ENCODE data around the gene PSMC2.
"Not testable (repeated sequence)": the region's sequence is repeated elsewhere in the genome, so short reads cannot be mapped to it uniquely, and the experiment has no call there.

The PSMC2 gene

DNA sequence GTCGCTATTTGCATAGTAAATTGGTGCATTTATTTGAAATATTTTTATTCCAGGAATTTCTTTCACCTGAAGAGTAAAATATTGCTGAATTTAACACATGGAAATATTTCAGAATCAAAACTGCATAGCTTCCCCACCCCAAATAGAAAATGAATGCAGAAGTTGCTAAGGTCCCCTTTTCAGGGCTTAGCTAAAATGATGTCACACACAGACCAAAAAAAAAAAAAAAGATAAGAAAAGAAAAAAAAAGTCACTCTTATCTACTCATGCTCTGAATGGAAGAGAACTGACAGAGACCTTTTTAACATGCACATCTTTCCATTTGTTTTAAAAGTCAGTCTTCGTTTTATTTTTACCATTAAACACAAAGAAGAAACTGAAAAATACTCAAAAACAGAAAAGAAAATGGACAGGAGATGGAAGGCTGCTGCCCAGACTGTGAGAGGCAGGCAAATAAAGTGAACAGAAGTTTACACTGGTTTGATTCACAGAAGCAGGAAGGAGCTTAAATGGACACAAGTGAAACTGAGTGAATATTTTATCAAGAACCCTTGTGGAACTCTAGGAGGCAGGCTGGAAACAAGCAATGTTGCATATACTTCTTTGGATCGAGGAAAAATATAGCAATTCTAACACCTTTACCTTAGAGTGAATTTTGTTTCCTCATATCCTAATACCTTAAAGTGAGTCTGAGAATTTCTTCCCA lies 32.0 kb downstream of the PSMC2 start:
- DNase-seq (ENCODE audit: low read depth, low spot score), result no peak

DNA sequence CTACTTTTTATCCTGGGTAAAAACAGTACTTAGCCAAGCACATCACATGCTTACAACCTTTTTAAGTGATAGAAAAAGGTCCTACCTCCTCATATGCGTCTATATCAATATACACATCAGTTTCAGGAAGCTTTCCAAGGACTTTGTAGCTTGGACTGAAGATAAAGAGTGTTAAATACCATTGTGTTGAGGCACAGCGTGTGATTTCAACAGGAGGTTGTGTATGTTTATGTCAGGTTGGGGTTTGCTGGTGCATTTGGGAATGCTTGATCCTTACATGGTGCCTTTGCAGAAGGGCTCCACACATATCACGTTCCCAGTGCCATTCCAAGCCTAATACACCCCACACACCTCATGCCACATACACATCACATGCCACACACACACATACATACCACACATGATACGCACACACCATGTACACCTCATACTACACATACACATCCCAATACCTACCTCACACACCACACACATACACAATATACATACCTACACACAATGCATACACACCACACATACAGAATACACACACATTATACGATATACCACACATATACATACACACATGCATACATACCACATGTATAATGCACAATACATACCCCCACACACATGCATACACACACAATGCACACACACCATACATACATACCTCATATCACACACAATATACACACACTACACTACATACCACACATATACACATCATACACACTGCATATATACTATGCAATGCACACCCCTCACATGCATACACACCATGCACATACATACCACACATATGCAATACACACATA lies 33.1 kb downstream of the PSMC2 start:
- no peak for DNase-seq (ENCODE audit: low read depth, low spot score)

DNA sequence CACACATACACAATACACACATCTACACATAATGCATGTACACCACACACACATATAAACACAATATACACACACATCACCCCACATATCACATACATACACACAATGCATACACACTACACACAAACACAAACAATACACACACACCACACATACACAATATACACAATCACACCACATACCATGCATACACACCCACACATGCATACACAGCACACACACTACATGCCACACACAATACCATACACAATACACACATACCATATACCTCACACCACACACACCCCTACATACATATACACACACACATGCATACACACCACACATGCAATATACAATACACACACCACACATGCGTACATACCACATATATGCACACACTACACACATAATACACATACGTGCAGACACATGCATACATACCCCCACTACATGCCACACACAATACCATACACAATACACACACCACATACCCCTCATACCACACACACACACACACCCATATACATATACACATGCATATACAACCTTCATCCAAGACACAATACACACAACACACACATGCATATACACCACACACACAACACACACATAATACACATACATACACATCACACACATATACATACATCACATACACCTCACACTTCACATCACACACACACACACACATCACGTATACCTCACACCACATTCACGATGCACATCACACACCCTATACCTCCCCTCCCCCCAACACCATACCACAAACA lies 34.0 kb downstream of the PSMC2 start:
- DNase-seq (ENCODE audit: low read depth, low spot score), result no peak

DNA sequence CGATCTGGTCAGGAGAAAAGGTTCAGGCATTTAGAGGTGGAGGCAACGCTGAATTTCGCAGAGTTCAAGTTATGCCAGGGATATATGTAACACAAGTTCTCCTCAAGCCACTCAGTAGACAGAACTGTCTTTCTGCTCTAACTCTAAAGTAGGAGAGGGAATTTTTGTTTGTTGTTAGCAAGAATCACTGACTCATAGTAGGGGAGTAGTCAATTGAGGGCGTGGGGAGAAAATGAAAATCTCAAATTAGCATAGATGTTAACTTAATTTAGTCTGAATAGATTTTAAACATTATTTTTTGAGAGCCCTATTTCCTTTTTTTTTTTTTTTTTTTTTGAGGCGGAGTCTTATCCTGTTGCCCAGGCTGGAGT lies 34.6 kb downstream of the PSMC2 start:
- DNase-seq (ENCODE audit: low read depth, low spot score), result no peak

DNA sequence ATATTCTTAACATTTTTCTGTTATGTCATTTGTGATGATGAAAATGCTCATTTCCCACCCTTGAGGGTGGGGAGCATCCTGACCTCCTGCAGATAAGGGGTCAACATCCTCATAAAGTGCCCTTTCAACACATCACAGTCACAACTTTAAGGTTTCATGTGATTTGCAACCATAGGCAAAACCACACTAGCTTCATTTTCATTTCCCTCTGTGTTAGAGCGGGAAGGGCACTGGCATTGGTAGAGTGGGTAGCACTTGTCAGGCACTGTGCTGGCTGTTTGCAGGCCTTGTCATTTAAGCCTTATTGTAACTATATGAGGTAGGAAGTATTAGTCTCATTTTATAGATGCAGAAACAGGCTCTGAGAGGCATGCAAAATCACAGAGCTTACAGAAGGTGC lies 39.8 kb downstream of the PSMC2 start:
- DNase-seq (ENCODE audit: low read depth, low spot score), result no peak

DNA sequence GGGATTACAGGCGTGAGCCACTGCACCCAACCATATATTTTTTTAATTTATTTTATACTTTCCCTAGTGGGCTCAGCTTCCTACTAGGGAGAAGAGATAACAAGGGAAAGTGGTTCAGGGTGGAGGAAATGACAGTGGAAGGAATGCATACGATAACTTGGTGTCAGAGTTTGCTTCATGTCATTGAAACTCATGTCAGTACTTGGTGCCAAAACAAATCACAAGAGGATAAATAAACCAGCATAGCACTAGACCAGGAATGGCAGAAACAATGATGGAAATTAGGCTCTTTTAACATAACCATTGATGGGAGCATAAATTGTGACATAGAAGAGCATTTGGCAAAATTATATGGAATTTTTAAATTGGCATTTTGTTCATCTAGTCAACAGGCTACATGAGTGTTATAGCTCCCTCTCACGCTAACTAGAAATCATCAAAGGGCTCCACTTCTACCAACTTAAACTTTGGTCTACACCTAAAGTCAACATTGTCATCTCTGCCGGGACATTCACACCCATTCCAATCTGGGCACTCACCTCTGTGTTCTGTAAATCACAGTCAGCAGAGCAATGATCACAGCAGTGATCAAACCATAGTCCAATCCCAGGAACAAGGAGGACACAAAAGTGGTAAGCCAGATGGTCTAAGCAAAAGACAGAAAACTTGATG lies 41.2 kb downstream of the PSMC2 start:
- DNase-seq (ENCODE audit: low read depth, low spot score), result no peak

DNA sequence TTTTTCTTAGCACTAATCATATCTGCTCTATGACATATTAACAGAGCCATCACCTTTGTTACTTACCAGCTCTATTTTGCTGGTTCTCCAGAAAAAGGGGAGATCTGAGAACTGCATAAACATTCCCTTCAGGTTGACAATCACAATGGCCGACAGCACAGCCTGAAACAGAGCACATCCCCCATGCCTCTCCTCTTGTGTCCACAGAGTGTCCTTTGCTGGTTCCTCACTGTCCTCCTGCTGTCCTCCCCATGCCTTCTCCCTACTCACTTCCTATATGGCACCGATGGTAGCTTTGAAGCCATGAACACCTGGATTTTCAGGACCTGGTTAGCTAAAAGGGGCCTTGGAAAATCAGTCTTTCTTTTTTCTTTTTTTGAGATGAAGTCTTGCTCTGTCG lies 41.8 kb downstream of the PSMC2 start:
- no peak for DNase-seq (ENCODE audit: low read depth, low spot score)

DNA sequence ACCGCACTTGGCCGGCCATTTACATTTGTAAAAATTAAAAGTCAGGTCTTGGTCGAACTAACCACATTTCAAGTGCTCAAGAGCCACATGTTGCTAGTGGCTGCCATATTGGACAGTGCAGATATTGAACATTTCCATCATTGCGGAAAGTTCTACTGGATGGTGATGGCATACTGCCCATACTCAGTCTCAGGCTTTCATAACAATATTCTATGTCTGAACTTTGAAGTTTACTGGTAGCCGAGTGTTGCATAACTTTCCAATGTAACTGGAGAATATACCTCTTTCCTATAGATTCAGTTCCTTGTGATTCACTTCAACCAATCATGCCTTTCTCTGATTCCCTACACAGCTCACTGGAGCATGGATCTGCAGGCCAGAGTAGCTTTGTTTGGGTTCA lies 43.7 kb downstream of the PSMC2 start:
- no peak for DNase-seq (ENCODE audit: low read depth, low spot score)

DNA sequence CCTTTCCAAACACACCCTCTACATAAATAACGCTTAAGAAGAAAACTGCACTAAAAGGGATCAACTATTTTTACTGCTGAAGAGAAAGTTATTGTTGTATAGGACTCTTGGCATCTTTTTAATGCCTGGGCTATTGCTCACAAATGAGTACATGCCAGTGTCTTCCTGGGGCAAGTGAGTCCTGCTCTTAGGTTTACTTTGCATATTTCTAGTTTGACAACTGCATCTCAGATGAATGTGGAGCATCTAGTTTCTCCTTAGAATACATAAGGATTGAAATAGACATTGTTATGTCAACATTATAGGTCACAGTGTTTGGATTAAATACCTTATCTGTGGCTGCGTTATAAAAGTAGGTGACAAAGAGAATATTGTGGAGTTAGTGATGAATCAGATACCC lies 44.5 kb downstream of the PSMC2 start:
- DNase-seq (ENCODE audit: low read depth, low spot score), result no peak

DNA sequence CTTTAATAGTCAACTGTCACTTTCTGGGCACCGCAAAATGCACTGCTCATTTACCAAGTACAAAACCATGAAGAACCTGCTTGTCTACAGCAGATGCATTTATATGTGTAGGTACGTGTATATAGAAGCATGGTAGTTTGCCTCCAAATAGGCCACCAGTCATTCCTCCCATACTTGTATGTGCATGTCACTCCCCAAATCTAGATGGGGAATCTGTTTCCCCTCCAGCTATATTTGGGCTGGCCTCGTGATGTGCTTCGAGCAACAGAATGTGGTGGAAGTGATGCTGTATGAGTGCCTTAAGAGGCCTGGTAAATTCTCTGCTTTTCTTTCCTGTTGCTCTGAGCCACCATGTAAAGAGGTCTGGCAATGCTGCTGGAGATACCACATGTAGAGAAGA lies 47.1 kb downstream of the PSMC2 start:
- no peak for DNase-seq (ENCODE audit: low read depth, low spot score)

DNA sequence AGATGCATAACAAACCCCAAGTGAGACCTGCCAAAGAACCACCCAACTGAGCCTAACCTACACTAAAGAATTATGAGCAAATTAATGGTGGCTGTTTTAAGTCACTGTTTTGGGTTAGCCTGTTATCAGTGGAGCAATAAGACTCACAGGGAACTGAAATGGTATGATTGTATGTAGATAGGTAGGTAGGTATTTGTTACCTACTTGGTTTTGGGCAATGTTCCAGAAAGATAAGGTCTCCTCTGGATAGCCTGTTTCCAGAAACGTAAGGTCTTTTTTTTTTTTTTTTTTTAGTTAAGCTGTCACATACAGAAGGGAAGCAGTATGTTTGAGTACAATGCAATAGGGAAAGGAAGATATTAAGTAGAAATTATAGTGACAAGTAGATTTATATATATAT lies 47.6 kb downstream of the PSMC2 start:
- DNase-seq (ENCODE audit: low read depth, low spot score), result no peak

DNA sequence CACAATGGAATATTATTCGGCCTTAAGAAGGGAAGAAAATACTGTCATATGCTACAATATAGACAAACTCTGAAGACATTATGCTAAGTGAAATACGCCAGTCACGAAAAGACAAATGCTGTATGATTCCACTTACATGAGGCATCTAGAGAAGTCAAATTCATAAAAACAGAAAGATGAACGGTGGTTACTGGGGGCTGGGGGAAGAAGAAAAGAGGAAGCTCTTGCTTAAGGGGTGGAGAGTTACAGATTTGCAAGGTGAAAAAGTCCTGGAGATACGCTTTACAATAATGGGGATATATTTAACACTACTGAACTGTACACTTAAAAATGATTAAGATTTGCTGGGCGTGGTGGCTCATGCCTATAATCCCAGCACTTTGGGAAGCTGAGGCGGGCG lies 49.0 kb downstream of the PSMC2 start:
- no peak for DNase-seq (ENCODE audit: low read depth, low spot score)

DNA sequence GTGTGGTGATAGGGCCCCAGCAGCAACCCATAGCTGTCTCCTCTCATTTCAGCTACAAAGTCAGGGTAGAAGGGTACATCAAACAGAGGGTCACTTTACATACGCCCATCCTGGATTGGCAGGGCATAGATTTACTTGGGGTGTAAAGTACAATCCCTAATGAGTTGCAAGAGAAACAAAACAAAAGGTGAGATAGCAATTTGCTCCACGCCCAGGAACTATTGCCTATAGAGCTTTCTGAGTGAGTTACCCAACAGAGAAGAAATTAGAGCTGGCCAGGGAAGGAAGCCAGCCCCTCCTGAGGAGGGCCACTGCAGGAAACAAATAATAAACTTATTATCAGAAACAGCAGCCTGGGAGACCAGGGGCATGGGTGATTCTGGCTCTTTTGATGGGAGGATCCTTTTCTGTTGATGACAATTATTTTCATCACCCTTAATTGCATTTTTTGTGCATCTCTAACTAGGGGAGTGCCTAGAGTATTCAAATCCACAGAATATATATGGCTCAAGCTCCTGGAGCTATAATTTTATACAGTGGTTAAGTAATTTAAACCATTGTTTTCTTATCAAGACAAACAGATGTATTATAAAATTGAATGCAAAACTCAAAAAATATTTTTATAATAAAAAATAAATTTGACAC lies 51.2 kb downstream of the PSMC2 start:
- no peak for DNase-seq (ENCODE audit: low read depth, low spot score)

DNA sequence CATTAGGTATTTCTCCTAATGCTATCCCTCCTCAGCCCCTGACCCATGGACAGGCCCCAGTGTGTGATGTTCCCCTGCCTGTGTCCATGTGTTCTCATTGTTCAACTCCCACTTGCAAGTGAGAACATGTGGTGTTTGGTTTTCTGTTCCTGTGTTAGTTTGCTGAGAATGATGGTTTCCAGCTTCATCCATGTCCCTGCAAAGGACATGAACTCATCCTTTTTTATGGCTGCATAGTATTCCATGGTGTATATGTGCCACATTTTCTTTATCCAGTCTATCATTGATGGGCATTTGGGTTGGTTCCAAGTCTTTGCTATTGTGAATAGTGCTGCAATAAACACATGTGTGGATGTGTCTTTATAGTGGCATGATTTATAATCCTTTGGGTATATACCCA lies 52.2 kb downstream of the PSMC2 start:
- DNase-seq (ENCODE audit: low read depth, low spot score), result not testable (repeated sequence)

DNA sequence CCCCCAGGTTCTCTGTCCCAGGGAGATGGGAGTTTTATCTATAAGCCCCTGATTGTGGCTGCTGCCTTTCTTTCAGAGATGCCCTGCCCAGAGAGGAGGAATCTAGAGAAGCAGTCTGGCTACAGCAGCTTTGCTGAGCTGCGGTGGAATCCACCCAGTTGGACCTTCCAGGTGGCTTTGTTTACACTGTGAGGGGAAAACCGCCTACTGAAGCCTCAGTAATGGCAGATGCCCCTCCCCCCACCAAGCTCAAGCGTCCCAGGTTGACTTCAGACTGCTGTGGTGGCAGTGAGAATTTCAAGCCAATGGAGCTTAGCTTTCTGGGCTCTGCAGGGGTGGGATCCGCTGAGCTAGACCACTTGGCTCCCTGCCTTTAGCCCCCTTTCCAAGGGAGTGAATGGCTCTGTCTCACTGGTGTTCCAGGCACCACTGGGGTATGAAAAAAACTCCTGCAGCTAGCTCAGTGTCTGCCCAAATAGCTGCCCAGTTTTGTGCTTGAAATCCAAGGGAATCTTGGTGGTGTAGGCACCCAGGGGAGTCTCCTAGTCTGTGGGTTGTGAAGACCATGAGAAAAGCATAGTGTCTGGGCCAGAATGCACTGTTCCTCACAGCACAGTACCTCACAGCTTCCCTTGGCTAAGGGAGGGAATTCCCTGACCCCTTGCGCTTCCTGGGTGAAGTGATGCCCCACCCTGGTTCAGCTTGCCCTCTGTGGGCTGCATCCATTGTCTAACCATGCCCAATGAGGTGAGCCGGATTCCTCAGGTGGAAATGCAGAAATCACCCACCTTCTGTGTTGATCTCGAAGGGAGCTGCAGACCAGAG lies 58.6 kb downstream of the PSMC2 start:
- DNase-seq (ENCODE audit: low read depth, low spot score), result not testable (repeated sequence)

DNA sequence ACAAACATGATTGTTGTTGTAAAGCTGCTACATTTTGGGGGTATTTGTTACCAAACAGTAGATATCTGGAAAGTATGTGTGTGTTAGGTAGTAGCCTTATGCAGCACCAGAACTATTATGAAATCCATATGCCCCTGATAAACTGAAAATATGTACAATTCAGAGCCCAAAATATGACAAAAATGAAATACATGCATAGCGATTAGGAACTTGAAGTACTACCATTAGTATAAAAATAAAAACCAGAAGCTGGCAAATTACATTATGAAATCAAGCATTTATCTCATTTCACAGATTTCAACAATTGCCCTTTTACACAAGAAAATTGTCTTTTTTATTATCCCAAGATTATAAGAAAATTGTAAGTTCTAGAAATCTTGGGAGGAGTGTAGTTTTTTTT lies 64.7 kb downstream of the PSMC2 start:
- no peak for DNase-seq (ENCODE audit: low read depth, low spot score)

DNA sequence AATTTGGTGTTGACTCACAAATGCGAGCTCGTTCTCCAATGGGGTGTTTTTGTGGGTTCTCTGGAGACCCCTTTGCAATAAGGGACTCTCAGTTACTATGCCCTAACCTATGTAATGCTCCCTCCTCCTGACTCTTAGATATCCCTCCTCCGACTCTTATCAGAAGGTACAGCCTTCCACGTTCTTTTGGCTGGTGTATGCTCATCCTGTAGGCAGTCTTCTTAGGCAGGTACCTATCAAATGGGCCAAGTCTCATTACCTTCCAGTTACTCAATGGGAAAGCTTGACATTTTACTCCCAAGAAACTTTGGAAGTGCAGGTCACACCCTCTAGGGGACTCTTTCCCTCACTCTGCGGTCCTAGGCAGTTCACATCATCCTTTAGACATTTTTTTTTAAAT lies 66.0 kb downstream of the PSMC2 start:
- DNase-seq (ENCODE audit: low read depth, low spot score), result no peak

DNA sequence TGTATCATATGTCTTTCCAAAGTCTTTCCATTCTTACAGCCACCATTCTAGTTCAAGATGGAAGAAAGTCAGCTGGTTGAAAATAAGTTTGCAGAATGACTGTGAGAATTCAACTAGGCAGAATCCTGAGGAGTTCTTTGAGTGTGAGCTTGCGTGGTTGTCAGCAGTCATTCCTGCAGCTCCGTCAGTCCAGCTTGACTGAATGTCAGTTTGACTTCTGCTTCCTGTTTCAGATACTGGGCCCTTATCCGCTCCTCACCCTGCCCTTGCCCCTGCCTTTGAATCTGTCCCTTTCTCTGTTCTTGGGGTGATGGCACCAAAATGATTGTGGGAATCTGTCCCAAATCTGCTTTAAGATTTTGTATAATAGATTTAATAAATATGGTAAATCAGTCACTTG lies 70.8 kb downstream of the PSMC2 start:
- DNase-seq (ENCODE audit: low read depth, low spot score), result no peak

Data from smooth muscle cell of the brain vasculature (primary cell).